Natural killer cell (primary cell): Measurements from ENCODE around the gene NAAA. TPM values are rescaled to one million over a fixed set of nuclear protein-coding genes. Genes with fewer than 3 reads are reported as not detected.

Experiments used
- ATAC-seq, 3 donors: fragments of 150-1000 bp in 2 of 3; fragments of 200-7000 bp in 1 of 3; cut with Tn5 transposase; 1 replicate in 1 of 3; 2 replicates in 2 of 3; pipeline ENCODE4 v1.10.0; 2021; ENCODE audit warnings: mild to moderate bottlenecking in 2 of 3, moderate library complexity in 2 of 3
- DNase-seq, 2 donors: peaks; one replicate each; pipeline versions ENCODE4 v3.0.0 to v3.0.0-alpha.2; 2013 to 2021; ENCODE audit warnings: mixed read lengths in 1 of 2
- H3K27ac ChIP-seq: one replicate; pipeline ENCODE4 v1.5.1; 2013; ENCODE audit warnings: mild to moderate bottlenecking, low read length
- H3K27me3 ChIP-seq: one replicate; pipeline ENCODE4 v1.6.1; 2013; ENCODE audit warnings: low read length; ENCODE audit not compliant: control insufficient read depth, insufficient read depth
- H3K36me3 ChIP-seq: one replicate; pipeline ENCODE4 v1.6.1; 2013; ENCODE audit warnings: low read length; ENCODE audit not compliant: control insufficient read depth, insufficient read depth
- H3K4me1 ChIP-seq: one replicate; pipeline ENCODE4 v1.6.1; 2013; ENCODE audit warnings: low read length; ENCODE audit not compliant: control insufficient read depth, insufficient read depth
- H3K4me3 ChIP-seq: one replicate; pipeline ENCODE4 v1.5.1; 2013; ENCODE audit warnings: low read length
- H3K9me3 ChIP-seq: one replicate; pipeline ENCODE4 v1.6.1; 2013; ENCODE audit warnings: low read length; ENCODE audit not compliant: control insufficient read depth, insufficient read depth
- H3K27ac Mint-ChIP-seq, 2 donors: one replicate each; pipeline ENCODE4 v1.8.0; 2022; ENCODE audit warnings: mild to moderate bottlenecking in 2 of 2, mixed read lengths in 2 of 2, moderate library complexity in 1 of 2
- H3K27me3 Mint-ChIP-seq, 2 donors: one replicate each; pipeline ENCODE4 v1.8.0; 2022; ENCODE audit warnings: low read depth in 2 of 2, mixed read lengths in 2 of 2
- H3K36me3 Mint-ChIP-seq: one replicate; pipeline ENCODE4 v1.8.0; 2022; ENCODE audit warnings: mixed read lengths
- H3K4me1 Mint-ChIP-seq, 2 donors: one replicate each; pipeline ENCODE4 v1.8.0; 2022; ENCODE audit warnings: mixed read lengths in 2 of 2
- H3K4me3 Mint-ChIP-seq: one replicate; pipeline ENCODE4 v1.8.0; 2022; ENCODE audit warnings: mild to moderate bottlenecking, moderate library complexity, mixed read lengths
- H3K9me3 Mint-ChIP-seq, 2 donors: one replicate each; pipeline ENCODE4 v1.8.0; 2022; ENCODE audit warnings: mixed read lengths in 2 of 2
- CTCF ChIP-seq: fragments of 200-600 bp; IDR thresholded peaks from one replicate; pipeline ENCODE4 v1.8.0; 2022; ENCODE audit warnings: antibody characterized with exemption
- WGBS: methylation state at CpG from one replicate; pipeline ENCODE4 v1.1.7; 2013; ENCODE audit warnings: missing lambda C conversion rate; ENCODE audit not compliant: insufficient coverage; 5-methylcytosine and 5-hydroxymethylcytosine counted together
- intact Hi-C: fragments of 100-400 bp; cut with micrococcal nuclease; formaldehyde crosslinking; loops from one replicate; pipeline ENCODE4 v1.14.2; 2022
- total RNA-seq, 4 donors: library from RNA; stranded (reverse); fragments of 120-200 nt in 1 of 4; gene quantifications; one replicate each; pipeline versions ENCODE4 v1.2.3 to v1.2.4, GENCODE V29; 2013 to 2022

The NAAA gene
- 10 to 100 TPM; 37.8 to 56.3 (median 43.4) TPM for total RNA-seq
- 42.8 TPM for total RNA-seq (2013)

- intact Hi-C loops: loop anchor here (2.0 kb wide), 2 partner anchors 24 to 50 kb away; partner anchors contain the start of gene SDAD1
Measured at GRCh38 chr4:75940692-75941253, at the start of gene NAAA. Gene NAAA (minus strand): TSS chr4:75941013. CDS start chr4:75940949, 64 bp downstream.

GRCh38 chr4:75989846-75990528, 49.2 kb upstream of the NAAA start:
- H3K4me3 Mint-ChIP-seq: peak overlapping the region; percentile 92
- H3K36me3 Mint-ChIP-seq: no peaks in the 10 kb centered on the region
- H3K9me3 Mint-ChIP-seq: no peaks in the 10 kb centered on the region
- DNase-seq: peak in 1 of 2 donors; percentile 25
- Histone ChIP-seq H3K27ac (peak overlapping the region; percentile 27), H3K9me3 (no peaks in the 10 kb centered on the region), H3K27me3 (no peaks in the 10 kb centered on the region), H3K4me1 (peaks cover 13% of the 10 kb centered on the region), H3K36me3 (no peaks in the 10 kb centered on the region), H3K4me3 (peak overlapping the region; percentile 91)
- WGBS: under 1% methylated on average over 15 of the region's 20 CpGs
- peak overlapping the region; percentile 78 to 80 for H3K27ac Mint-ChIP-seq
- H3K27me3 Mint-ChIP-seq: peaks cover 2 to 7% of the 10 kb centered on the region in 2 donors
- intact Hi-C loops: loop anchor here (1.0 to 5.0 kb wide), 3 partner anchors 49 to 268 kb away; partner anchors contain the start of genes NAAA, NUP54 and USO1
- TF ChIP-seq CTCF: no peak
- no peak for ATAC-seq
- H3K4me1 Mint-ChIP-seq: peaks cover 24 to 28% of the 10 kb centered on the region in 2 donors

More at GRCh38 chr4:75940692-75941253, at the start of gene NAAA:
- Histone ChIP-seq H3K4me3 (peak within 1 kb of the TSS; percentile 93), H3K36me3 (peaks cover 3% of the 10 kb centered on the region), H3K27ac (peak within 1 kb of the TSS; percentile 81), H3K9me3 (no peaks in the 10 kb centered on the region), H3K4me1 (peaks cover 17% of the 10 kb centered on the region), H3K27me3 (no peaks in the 10 kb centered on the region)
- Mint-ChIP-seq H3K36me3 (no peaks in the 10 kb centered on the region), H3K9me3 (no peaks in the 10 kb centered on the region), H3K4me3 (peak within 1 kb of the TSS; percentile 92), H3K4me1 (peaks cover 5 to 13% of the 10 kb centered on the region in 2 donors), H3K27ac (peak within 1 kb of the TSS; percentile 79 to 87), H3K27me3 (no peaks in the 10 kb centered on the region)
- DNase-seq (peak; percentile 76 to 91), ATAC-seq (peak; percentile 82 to 92 (median 88))
- WGBS: under 1% methylated on average over 66 of the region's 66 CpGs
- no peak for TF ChIP-seq CTCF

- ATAC-seq (no peak), DNase-seq (no peak)
- peaks cover 17% of the 10 kb centered on the region for H3K36me3 ChIP-seq
- Mint-ChIP-seq H3K4me1 (peaks cover 24 to 28% of the 10 kb centered on the region in 2 donors), H3K27ac (no peak overlapping the region), H3K36me3 (no peaks in the 10 kb centered on the region), H3K4me3 (no peak overlapping the region), H3K9me3 (no peaks in the 10 kb centered on the region), H3K27me3 (no peaks in the 10 kb centered on the region)
- TF ChIP-seq CTCF: no peak
- 91% methylated on average over 3 of the region's 3 CpGs for WGBS
- no peaks in the 10 kb centered on the region for H3K27me3 ChIP-seq
- H3K4me3 ChIP-seq: no peak overlapping the region
- H3K9me3 ChIP-seq: no peaks in the 10 kb centered on the region
- intact Hi-C loops: no loop called here
- peaks cover 5% of the 10 kb centered on the region for H3K4me1 ChIP-seq
- H3K27ac ChIP-seq: no peak overlapping the region
Measured at GRCh38 chr4:75985116-75985515, 44.3 kb upstream of the NAAA start.
